Measurements from ENCODE around the gene VSIG10.

The VSIG10 gene

GRCh38 chr12:118059341-118060191 lies 44.2 kb downstream of the VSIG10 start:
- DNase-seq = no peak

DNA sequence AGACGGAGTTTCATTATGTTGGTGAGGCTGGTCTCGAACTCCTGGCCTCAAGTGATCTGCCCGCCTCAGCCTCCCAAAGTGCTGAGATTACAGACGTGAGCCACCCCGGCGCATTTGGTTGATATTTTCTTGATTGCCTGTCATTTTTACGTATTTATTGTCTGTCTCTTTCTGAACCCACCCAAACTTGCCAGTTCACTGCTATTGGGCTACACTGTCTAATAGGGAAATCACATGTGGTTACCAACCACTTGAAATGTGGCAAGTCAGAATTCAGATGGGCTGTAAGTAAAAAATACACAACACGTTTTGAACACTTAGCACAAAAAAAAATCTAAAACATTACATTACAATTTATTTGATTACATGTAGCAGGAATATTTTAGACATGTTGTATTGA lies 44.9 kb downstream of the VSIG10 start:
- DNase-seq = no peak

DNA sequence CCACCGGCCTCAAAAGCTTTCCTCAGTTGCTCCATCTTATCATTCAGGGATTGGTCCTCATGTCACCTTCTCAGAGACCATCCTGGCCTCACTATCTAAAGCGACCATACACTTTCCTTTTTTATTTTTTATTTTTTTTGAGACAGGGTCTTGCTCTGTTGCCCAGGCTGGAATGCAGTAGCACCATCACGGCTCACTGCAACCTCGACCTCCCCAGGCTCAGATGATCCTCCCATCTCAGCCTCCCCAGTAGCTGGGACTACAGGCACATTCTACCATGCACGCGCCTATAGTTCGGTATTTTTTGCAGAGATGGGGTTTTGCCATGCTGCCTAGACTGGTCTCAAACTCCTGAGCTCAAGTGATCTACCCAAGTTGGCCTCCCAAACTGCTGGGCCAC lies 45.6 kb downstream of the VSIG10 start:
- no peak for DNase-seq

- no peak for DNase-seq
Measured at GRCh38 chr12:118055865-118056773, 47.7 kb downstream of the VSIG10 start.

DNA sequence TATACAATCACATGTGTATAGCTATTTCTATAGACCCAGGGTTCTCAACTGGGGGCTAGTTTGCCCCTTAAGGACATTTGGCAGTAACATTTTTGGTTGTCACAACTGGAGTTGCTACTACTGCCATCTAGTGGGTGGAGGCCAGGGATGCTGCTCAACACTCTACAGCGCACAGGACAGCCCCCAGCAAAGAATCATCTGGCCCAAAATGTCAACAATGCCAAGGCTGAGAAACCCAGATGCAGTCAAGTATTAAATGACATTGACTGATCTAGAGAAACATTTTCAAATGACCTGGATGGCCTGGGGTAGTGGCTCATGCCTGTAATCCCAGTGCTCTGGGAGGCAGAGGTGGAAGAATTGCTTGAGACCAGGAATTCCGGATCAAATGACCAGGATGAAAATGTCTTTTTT lies 48.7 kb downstream of the VSIG10 start:
- DNase-seq = peak; percentile 59

DNA sequence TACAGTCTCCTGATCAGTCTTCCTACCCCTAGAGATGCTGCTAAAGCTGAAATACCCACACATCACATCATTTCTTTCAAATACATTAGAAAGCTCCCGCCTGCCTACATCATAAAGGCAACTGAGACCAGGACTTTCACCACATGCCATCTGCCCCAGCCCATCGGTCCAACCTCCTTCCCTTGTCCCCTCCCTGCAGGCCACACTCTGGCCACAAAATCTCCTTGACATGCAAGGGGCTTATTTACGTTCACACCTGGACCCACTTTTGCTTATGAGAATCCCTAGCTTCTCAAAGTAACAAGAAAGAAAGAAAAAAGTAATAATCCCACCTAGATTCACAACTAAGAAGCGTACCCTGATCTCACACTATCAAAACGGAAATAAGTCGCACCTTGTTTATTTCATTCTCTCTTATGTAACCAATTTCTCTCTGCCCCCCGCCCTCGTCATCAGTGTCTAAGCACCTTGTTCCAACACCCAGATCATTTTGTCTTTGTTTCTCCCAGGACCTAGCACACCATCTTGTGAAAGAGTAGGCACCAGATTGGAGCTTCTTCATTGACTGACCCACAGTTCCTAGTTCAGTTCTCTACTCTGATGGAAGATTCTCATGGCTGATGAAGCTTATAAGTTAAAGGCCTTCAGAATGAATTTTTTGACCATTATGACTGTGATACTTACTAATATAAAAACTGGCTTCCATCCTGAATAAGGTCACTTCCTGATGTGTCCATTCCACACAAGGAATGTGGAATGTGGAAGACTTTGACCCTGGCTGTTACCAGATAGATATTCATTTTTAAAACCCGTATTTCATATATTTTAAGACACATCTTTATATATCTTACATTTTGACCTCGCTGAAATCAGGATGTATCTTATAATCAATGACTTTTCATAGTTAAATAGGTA lies 50.5 kb downstream of the VSIG10 start:
- DNase-seq = no peak

GRCh38 chr12:118052324-118053070 lies 51.3 kb downstream of the VSIG10 start:
- no peak for DNase-seq

- no peak for DNase-seq
Measured at GRCh38 chr12:118050972-118051910, 52.6 kb downstream of the VSIG10 start.

DNA sequence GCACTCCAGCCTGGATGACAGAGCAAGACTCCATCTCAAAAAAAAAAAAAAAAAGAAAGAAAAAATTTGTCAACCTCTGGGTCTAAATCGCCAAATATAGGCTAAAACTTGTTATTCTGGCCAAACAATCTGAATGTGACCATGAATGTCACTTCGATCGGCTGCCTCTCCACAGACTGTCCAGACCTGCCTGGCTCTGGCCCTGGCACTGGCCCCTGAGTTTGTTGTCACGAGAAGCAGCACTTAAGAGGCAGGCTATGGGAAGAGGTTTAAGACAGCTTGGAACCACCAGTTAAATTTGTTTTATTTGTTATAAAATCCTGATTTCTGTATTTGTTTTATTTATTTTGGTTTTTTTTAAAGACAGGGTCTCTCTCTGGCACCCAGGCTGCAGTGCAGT lies 57.4 kb downstream of the VSIG10 start:
- DNase-seq = no peak

DNA sequence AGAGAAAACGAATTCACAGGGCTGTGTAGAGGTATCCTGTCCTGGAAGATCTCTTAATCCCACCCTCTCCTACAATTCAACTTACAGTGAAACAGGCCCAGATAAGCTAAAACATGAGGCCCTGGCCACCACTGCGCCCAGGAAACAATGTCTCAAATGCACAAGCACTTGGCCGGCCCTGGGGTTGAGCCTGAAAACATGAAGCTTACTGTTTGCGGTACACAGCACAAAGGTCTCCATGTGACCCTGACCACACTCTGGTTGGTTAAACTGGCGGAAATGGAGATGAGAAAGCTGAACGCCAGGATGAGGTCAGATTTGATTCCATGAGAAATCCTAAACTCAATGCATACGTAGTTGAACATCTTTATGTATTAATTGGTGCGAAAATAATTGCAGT lies 59.2 kb downstream of the VSIG10 start:
- DNase-seq = no peak

GRCh38 chr12:118044075-118044474 lies 59.7 kb downstream of the VSIG10 start:
- DNase-seq = no peak

- DNase-seq = no peak
Measured at GRCh38 chr12:118042091-118042490, 61.7 kb downstream of the VSIG10 start.

DNA sequence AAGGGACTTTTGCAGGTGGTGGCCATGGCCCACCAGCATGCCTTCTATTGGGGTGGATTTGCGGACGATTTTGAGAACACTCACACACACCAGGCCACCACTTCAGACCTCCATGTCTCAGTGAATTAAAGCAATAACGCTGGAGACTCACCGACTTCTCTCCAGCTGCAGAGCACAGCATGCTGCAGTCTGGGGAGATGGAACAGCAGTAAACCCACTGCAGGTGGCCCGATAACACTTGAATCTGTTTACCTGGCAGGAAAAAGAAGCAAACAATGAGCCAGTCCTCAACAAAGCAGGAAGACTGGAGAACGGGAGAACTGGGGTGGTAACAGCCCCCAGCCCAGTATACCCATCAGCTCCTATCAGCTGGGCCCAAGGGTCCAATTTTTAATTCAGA lies 65.7 kb downstream of the VSIG10 start:
- no peak for DNase-seq

DNA sequence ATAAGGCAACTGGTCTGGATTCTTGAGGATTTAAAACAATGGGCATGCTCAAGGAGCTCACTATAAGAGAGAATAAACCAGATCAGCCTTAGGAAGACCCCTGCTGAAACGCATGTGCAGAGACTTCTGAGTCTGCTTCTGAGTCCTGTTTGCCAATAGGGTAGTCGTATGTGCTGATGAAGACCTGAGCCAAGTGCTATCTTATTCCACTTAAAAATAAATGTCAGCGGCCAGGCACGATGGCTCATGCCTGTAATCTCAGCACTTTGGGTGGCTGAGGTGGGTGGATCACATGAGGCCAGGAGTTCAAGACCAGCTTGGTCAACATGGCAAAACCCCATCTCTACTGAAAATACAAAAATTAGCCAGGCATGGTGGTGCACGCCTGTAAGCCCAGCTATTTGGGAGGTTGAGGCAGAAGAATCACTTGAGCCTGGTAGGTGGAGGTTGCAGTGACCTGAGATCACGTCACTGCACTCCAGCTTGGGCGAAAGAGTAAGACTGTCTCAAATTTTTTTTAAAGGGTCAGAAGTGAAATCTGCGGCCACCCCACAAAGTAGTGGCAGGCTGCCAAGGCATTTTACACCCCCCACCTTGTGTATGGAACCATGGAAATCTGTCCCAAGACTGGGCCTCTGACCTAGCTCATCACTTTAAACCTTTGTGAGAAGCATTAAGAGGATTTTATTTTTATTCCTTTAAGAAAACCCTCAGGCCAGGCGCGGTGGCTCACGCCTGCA lies 67.0 kb downstream of the VSIG10 start:
- no peak for DNase-seq

DNA sequence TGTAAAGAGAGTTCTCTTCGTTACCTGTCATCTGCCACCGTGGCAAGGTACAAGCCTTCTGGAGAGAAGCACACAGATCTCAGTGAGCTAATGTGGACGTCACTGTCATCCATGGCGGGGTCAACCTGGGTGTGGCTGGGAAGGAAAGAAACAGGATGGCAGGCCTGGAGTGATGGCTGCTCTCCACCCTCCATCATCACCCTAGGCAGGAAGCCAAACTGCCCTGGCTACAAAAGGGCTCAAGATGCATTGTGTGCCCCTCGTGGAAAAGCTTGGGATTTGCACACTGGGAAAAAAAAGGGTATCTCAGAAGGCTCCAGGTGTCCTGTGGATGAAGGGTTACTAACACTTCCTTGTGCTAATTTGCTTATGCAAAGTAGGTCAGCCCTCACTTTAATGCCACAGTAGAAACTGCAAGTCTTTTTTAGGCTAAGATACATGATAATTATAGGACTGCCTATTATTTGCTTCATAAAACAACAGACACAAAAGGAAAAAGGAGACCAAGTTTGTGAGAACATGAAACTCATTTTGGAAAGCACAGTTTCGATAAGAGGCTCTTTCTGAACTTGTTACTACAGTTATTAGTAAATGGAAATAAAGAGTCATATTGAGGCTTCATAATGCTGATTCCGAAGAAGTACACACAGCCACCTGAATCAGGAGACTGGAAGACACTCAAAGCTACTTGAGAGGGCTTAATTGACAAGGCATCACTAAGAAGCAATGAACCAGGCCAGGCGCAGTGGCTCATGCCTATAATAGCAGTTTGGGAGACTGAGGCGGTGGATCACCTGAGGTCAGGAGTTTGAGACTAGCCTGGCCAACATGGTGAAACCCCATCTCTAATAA lies 68.4 kb downstream of the VSIG10 start:
- DNase-seq = no peak

- DNase-seq = no peak
Measured at GRCh38 chr12:118034429-118035189, 69.2 kb downstream of the VSIG10 start.

DNA sequence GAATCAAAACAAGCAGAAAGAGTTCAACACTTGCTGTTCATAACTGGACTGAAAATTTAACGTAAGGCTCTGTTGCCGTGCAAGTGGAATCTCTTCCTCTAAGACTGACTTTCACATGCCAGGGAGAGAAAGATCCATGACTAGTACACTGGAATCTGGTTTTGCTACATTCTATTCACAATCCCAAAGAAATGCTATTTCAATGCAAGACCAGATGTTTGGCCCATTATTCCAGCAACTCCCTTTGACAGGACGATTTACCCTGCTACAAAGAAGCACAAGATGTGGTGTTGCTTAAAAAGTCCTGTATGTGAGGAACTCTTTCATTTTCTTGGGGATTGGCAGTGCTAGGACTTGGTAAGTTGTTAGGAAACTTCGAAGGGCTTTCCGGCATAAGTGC lies 69.9 kb downstream of the VSIG10 start:
- no peak for DNase-seq

- no peak for DNase-seq
Measured at GRCh38 chr12:118033323-118033722, 70.5 kb downstream of the VSIG10 start.

Data from effector CD4-positive, alpha-beta T cell (primary cell).